GM12878 (cell line): ENCODE data around the gene MRTFB. TPM values are rescaled to one million over a fixed set of nuclear protein-coding genes. Genes with fewer than 3 reads are reported as not detected.

Experiments
- ASH2L ChIP-seq: fragments of 300-600, 200-600 bp; sonication (generic); IDR thresholded peaks from 2 replicates; pipeline ENCODE4 v1.6.1; 2017; ENCODE audit warnings: low read depth, mild to moderate bottlenecking, borderline replicate concordance
- ATF7 ChIP-seq: fragments of 450-650 bp; IDR thresholded peaks from 2 replicates; pipeline ENCODE4 v1.6.1; 2016; ENCODE audit warnings: low read depth, mild to moderate bottlenecking
- DPF2 ChIP-seq: fragments of 450-650 bp; IDR thresholded peaks from 2 replicates; pipeline ENCODE4 v1.6.1; 2017; ENCODE audit warnings: mild to moderate bottlenecking
- IKZF1 ChIP-seq: fragments of 450-650 bp; conservative IDR thresholded peaks from 2 replicates; pipeline ENCODE4 v1.6.1; 2017; ENCODE audit warnings: antibody characterized with exemption, mild to moderate bottlenecking
- NR2C2 ChIP-seq: IDR thresholded peaks from 2 replicates; pipeline ENCODE4 v1.6.1; 2011; ENCODE audit warnings: borderline replicate concordance, low read depth; ENCODE audit not compliant: control insufficient read depth, insufficient read length
- RFX5 ChIP-seq: IDR thresholded peaks from 2 replicates; pipeline ENCODE4 v1.6.1; 2011; ENCODE audit warnings: low read depth, low read length, improper control_type of control experiment
- SRF ChIP-seq, 2 experiments: IDR thresholded peaks; 2 replicates each; pipeline ENCODE4 v1.6.1; 2011; ENCODE audit warnings: low read depth in 2 of 2, low read length in 2 of 2, mild to moderate bottlenecking in 1 of 2, moderate library complexity in 1 of 2
- STAT1 ChIP-seq: fragments of 450-650 bp; conservative IDR thresholded peaks from 2 replicates; pipeline ENCODE4 v1.6.1; 2014; ENCODE audit warnings: antibody characterized with exemption, mild to moderate bottlenecking
- TARDBP ChIP-seq: IDR thresholded peaks from 2 replicates; pipeline ENCODE4 v1.6.1; 2016; ENCODE audit warnings: borderline replicate concordance
- TCF12 ChIP-seq: IDR thresholded peaks from 2 replicates; pipeline ENCODE4 v1.6.1; 2011; ENCODE audit warnings: low read depth, mild to moderate bottlenecking, low read length
- polyA plus RNA-seq, 11 experiments: library from polyadenylated mRNA; depleted of rRNA in 4 of 11; unstranded in 6 of 11; stranded (reverse) in 5 of 11; fragments of >200 nt; fragmentation: Nextera tagmentation in 4 of 11; fragmentation: Illumina TruSeq in 1 of 11; extraction: Ambion mirVana in 4 of 11; extraction: Trizol in 1 of 11; gene quantifications; 1 replicate in 1 of 11; 2 replicates in 10 of 11; pipeline versions ENCODE4 v1.2.1 to v1.2.3, GENCODE V29; 2011 to 2016; ENCODE audit warnings: inconsistent platforms in 2 of 11, missing spikeins in 2 of 11, low read depth in 1 of 11
- total RNA-seq, 4 experiments: library from RNA; depleted of rRNA in 3 of 4; stranded (reverse); fragments of >200 nt in 3 of 4; fragmentation: Illumina TruSeq in 1 of 4; extraction: Trizol in 1 of 4; gene quantifications; 2 replicates each; pipeline versions ENCODE4 v1.2.1 to v1.2.3, GENCODE V29; 2013 to 2021
- TF ChIP-seq, protein P1 (sequence below): fragments of 450-650 bp; IDR thresholded peaks from 2 replicates; pipeline ENCODE4 v1.6.1; 2017; ENCODE audit warnings: borderline replicate concordance
- TF ChIP-seq, protein P2 (sequence below): fragments of 450-650 bp; IDR thresholded peaks from 2 replicates; pipeline ENCODE4 v1.6.1; 2018; ENCODE audit warnings: mild to moderate bottlenecking, low read depth, moderate library complexity; ENCODE audit not compliant: partially characterized antibody
- TF ChIP-seq, protein P3 (sequence below): fragments of 450-650 bp; formaldehyde crosslinking; IDR thresholded peaks from 2 replicates; pipeline ENCODE4 v1.4.0; 2022; ENCODE audit warnings: mild to moderate bottlenecking, moderate library complexity
- TF ChIP-seq, protein P4 (sequence below): fragments of 450-650 bp; IDR thresholded peaks from 2 replicates; pipeline ENCODE4 v1.6.1; 2017; ENCODE audit warnings: mild to moderate bottlenecking, moderate library complexity
- TF ChIP-seq, protein P5 (sequence below): fragments of 450-650 bp; IDR thresholded peaks from 2 replicates; pipeline ENCODE4 v1.6.1; 2016; ENCODE audit warnings: mild to moderate bottlenecking, moderate library complexity, borderline replicate concordance

Gene MRTFB
- total and polyA plus RNA-seq, 10 of the 15 experiments (the other 5 are each of a cell fraction or from before 2014, with no cell fraction given), result 2.1 to 14.3 (median 8.0) TPM

DNA sequence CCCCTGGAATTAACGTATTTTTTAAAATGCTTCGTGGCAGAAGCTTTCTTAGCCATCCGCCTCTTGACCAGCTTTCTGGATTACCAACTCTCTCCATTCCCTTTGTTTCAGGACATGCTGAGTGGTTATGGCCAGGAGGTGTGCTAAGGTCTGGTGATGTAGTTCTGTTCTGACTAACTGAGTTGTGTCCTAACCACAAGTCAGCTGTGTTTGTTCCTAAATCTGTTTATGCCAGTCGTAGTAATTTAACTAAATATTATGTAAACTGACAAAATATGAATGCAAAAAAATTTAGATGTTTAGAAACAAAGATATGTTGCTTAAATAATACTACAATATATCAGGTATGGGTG is 61.6 kb downstream of the MRTFB start (continued):
- TF ChIP-seq, protein P1, sequence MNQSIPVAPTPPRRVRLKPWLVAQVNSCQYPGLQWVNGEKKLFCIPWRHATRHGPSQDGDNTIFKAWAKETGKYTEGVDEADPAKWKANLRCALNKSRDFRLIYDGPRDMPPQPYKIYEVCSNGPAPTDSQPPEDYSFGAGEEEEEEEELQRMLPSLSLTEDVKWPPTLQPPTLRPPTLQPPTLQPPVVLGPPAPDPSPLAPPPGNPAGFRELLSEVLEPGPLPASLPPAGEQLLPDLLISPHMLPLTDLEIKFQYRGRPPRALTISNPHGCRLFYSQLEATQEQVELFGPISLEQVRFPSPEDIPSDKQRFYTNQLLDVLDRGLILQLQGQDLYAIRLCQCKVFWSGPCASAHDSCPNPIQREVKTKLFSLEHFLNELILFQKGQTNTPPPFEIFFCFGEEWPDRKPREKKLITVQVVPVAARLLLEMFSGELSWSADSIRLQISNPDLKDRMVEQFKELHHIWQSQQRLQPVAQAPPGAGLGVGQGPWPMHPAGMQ, result no peak
- TF ChIP-seq, protein P2, sequence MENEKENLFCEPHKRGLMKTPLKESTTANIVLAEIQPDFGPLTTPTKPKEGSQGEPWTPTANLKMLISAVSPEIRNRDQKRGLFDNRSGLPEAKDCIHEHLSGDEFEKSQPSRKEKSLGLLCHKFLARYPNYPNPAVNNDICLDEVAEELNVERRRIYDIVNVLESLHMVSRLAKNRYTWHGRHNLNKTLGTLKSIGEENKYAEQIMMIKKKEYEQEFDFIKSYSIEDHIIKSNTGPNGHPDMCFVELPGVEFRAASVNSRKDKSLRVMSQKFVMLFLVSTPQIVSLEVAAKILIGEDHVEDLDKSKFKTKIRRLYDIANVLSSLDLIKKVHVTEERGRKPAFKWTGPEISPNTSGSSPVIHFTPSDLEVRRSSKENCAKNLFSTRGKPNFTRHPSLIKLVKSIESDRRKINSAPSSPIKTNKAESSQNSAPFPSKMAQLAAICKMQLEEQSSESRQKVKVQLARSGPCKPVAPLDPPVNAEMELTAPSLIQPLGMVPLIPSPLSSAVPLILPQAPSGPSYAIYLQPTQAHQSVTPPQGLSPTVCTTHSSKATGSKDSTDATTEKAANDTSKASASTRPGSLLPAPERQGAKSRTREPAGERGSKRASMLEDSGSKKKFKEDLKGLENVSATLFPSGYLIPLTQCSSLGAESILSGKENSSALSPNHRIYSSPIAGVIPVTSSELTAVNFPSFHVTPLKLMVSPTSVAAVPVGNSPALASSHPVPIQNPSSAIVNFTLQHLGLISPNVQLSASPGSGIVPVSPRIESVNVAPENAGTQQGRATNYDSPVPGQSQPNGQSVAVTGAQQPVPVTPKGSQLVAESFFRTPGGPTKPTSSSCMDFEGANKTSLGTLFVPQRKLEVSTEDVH, result no peak
- no peak for TF ChIP-seq ATF7
- TF ChIP-seq STAT1, result no peak
- TF ChIP-seq RFX5, result no peak
- TF ChIP-seq SRF (IDR thresholded peaks at IDR 0.05; ENCODE audit: low read depth in 2 of 2, low read length in 2 of 2), result no peak
- TF ChIP-seq IKZF1, result peak; percentile 43; the same call in 1 of the 2 replicates
- TF ChIP-seq, protein P3, sequence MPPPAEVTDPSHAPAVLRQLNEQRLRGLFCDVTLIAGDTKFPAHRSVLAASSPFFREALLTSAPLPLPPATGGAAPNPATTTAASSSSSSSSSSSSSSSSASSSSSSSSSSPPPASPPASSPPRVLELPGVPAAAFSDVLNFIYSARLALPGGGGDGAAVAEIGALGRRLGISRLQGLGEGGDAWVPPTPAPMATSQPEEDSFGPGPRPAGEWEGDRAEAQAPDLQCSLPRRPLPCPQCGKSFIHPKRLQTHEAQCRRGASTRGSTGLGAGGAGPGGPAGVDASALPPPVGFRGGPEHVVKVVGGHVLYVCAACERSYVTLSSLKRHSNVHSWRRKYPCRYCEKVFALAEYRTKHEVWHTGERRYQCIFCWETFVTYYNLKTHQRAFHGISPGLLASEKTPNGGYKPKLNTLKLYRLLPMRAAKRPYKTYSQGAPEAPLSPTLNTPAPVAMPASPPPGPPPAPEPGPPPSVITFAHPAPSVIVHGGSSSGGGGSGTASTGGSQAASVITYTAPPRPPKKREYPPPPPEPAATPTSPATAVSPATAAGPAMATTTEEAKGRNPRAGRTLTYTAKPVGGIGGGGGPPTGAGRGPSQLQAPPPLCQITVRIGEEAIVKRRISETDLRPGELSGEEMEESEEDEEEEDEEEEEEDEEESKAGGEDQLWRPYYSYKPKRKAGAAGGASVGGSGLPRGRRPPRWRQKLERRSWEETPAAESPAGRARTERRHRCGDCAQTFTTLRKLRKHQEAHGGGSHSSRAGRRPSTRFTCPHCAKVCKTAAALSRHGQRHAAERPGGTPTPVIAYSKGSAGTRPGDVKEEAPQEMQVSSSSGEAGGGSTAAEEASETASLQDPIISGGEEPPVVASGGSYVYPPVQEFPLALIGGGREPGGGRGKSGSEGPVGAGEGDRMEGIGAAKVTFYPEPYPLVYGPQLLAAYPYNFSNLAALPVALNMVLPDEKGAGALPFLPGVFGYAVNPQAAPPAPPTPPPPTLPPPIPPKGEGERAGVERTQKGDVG (CRISPR knock-in tag), result no peak
- TF ChIP-seq, protein P4, sequence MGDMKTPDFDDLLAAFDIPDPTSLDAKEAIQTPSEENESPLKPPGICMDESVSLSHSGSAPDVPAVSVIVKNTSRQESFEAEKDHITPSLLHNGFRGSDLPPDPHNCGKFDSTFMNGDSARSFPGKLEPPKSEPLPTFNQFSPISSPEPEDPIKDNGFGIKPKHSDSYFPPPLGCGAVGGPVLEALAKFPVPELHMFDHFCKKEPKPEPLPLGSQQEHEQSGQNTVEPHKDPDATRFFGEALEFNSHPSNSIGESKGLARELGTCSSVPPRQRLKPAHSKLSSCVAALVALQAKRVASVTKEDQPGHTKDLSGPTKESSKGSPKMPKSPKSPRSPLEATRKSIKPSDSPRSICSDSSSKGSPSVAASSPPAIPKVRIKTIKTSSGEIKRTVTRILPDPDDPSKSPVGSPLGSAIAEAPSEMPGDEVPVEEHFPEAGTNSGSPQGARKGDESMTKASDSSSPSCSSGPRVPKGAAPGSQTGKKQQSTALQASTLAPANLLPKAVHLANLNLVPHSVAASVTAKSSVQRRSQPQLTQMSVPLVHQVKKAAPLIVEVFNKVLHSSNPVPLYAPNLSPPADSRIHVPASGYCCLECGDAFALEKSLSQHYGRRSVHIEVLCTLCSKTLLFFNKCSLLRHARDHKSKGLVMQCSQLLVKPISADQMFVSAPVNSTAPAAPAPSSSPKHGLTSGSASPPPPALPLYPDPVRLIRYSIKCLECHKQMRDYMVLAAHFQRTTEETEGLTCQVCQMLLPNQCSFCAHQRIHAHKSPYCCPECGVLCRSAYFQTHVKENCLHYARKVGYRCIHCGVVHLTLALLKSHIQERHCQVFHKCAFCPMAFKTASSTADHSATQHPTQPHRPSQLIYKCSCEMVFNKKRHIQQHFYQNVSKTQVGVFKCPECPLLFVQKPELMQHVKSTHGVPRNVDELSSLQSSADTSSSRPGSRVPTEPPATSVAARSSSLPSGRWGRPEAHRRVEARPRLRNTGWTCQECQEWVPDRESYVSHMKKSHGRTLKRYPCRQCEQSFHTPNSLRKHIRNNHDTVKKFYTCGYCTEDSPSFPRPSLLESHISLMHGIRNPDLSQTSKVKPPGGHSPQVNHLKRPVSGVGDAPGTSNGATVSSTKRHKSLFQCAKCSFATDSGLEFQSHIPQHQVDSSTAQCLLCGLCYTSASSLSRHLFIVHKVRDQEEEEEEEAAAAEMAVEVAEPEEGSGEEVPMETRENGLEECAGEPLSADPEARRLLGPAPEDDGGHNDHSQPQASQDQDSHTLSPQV, result no peak
- peak; percentile 34; the same call in 1 of the 2 replicates for TF ChIP-seq DPF2
- no peak for TF ChIP-seq TARDBP
- TF ChIP-seq ASH2L, result no peak
- TF ChIP-seq TCF12, result 0 out of 2 replicates have a peak, but pooled peaks have one; percentile 31
- TF ChIP-seq, protein P5, sequence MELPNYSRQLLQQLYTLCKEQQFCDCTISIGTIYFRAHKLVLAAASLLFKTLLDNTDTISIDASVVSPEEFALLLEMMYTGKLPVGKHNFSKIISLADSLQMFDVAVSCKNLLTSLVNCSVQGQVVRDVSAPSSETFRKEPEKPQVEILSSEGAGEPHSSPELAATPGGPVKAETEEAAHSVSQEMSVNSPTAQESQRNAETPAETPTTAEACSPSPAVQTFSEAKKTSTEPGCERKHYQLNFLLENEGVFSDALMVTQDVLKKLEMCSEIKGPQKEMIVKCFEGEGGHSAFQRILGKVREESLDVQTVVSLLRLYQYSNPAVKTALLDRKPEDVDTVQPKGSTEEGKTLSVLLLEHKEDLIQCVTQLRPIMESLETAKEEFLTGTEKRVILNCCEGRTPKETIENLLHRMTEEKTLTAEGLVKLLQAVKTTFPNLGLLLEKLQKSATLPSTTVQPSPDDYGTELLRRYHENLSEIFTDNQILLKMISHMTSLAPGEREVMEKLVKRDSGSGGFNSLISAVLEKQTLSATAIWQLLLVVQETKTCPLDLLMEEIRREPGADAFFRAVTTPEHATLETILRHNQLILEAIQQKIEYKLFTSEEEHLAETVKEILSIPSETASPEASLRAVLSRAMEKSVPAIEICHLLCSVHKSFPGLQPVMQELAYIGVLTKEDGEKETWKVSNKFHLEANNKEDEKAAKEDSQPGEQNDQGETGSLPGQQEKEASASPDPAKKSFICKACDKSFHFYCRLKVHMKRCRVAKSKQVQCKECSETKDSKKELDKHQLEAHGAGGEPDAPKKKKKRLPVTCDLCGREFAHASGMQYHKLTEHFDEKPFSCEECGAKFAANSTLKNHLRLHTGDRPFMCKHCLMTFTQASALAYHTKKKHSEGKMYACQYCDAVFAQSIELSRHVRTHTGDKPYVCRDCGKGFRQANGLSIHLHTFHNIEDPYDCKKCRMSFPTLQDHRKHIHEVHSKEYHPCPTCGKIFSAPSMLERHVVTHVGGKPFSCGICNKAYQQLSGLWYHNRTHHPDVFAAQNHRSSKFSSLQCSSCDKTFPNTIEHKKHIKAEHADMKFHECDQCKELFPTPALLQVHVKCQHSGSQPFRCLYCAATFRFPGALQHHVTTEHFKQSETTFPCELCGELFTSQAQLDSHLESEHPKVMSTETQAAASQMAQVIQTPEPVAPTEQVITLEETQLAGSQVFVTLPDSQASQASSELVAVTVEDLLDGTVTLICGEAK, result no peak
- no peak for TF ChIP-seq NR2C2
